Measurements from ENCODE around the gene TRAPPC2L.

TRAPPC2L gene

DNA sequence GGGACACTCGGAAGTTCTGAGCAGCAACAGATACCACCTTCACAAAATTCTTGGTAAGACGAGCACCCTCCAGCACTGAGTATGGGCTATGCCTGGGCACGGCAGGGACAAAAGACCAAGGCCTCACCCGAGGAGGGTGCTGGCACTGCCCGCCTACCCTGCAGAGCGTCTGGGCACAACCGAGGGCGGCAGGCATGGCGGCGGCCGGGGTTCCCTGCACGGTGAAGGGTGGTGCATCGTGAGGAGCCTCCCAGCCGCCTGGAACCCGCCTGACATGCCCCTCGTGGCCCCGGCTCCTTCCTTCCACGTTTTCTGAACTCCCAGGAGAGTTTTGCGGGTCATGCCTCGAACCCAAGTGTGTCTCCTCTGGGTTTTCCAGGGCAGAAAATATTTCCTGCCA, 19.1 kb upstream of the TRAPPC2L start:
- FAIRE-seq (no peak), DNase-seq (ENCODE audit: low spot score) (no peak)

GRCh38 chr16:88838566-88838965, 18.4 kb upstream of the TRAPPC2L start:
- FAIRE-seq (no peak), DNase-seq (ENCODE audit: low spot score) (no peak)

DNA sequence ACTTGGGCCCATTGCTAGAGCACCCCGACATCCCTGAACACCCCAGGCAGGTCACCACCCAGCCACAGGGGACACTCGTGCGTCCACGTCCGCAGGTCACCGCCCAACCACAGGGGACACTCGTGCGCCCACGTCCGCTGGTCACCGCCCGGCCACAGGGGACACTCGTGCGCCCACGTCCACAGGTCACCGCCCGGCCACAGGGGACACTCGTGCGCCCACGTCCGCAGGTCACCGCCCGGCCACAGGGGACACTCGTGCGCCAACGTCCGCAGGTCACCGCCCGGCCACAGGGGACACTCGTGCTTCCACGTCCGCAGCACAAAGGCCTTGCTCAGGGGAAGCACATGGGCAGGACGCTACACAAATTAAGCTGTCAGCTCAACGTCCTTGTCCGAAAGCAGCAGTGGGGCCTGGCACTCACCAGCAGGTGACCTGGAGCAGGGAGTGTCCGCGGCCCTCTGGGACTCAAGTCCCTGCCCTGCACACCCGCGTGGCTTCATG, 17.8 kb upstream of the TRAPPC2L start:
- DNase-seq (ENCODE audit: low spot score) (no peak), FAIRE-seq (no peak)

DNA sequence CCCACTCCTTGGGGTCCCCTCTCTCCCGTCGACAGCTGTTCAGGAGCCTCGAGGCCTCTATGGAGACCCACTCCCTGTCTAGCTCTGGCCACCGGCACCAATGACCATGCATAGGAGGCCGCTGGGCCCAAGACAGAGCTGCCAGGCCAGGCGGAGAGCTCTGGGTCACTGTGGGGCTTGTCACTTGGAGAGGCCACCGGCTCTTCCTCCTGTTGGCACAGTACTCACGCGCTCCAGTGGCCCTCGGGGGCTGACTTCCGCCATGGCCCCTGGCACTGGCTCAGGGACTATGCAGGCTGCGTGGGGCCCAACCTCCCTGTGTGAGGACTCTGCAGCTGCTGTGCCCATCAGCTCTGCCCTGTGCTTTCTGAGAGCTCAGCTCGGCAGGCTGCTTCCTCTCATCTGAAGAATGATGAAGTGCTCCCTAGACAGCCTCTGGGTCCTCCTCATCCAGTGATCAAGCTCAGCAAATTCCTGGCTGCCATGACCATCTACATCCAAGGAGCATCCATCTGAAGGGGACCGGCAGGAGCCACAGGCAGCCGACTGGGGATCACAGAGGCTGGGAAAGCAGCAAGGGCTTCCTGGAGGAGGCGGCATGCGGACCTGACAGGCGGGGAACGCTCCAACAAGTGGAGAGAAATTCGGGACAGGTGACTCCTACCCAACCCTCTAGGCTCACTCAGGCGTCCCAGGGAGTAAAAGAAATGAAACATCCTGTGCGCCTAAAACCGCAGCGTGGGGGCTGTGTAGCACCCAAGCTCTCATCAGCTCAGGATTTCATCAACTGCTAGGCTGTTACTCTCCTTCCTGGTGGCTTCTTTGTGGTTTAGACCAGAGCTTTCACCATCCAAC, 17.0 kb upstream of the TRAPPC2L start:
- DNase-seq (ENCODE audit: low spot score): no peak
- no peak for FAIRE-seq

- FAIRE-seq (no peak), DNase-seq (ENCODE audit: low spot score) (no peak)
Observed at GRCh38 chr16:88840600-88841215, 16.2 kb upstream of the TRAPPC2L start.

GRCh38 chr16:88841521-88842307, 15.2 kb upstream of the TRAPPC2L start:
- no peak for FAIRE-seq
- DNase-seq (ENCODE audit: low spot score): no peak

DNA sequence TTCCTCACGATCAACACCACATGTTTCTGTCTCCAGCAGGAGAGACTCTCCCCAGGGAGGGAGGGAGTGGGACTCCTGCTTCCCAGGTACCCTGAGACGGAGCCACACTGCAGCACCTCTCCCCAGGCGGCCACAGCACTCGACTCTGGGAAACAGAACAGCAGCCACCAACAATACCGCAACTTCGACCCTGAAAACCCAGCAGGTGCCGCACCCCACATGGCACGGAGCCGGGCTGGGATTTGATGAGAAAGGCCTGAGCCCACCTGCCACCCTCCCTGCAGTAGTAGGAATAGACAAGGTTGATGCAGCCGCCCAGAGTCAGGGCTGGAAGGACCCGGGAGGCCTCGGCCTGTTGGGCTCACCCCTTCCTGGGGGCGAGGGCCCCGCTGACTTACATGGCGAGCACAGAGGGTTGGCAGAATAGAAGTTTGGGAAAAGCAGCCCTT, 14.6 kb upstream of the TRAPPC2L start:
- FAIRE-seq (no peak), DNase-seq (ENCODE audit: low spot score) (no peak)

DNA sequence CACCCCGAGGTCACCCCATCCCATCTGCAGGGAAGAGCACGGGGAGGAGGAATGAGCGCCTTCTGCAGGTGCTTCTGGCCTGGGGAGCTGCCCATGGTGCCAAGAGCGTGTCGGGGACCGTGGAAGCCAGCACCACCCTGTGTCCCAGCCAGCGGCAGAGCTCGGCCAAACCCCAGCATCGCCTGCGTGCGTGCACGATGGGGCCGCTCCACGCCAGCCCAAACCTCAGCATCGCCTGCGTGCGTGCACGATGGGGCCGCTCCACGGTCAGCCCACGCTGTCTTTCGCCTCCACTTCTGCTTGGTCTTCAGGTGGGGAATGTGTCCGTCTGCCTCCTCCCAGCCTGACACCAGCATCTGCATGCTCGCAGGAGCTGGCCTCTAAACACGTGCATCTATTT, 14.1 kb upstream of the TRAPPC2L start:
- FAIRE-seq: no peak

DNA sequence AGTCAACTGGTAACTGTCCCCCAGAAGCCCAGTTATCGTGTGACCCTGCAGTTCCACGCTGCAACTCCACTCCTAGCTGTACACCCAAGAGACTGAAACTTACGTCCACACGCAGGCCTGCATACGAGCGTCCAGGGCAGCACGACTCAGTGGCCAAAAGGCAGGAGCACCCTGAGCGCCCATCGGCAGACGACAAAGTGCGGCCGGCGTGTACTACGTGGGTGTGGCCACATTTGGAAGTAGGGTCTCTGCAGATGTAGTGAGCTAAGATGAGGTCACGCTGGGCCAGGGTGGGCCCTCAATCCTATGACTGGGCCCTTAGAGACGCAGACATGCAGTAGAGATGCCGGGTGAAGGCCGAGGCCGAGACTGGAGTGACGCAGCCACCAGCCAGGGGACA, 13.7 kb upstream of the TRAPPC2L start:
- DNase-seq (ENCODE audit: low spot score) (no peak), FAIRE-seq (no peak)

More for the DNA sequence above, 14.1 kb upstream of the TRAPPC2L start:
- DNase-seq (ENCODE audit: low spot score): no peak

GRCh38 chr16:88844419-88845036, 12.4 kb upstream of the TRAPPC2L start:
- no peak for DNase-seq (ENCODE audit: low spot score)
- FAIRE-seq: no peak

DNA sequence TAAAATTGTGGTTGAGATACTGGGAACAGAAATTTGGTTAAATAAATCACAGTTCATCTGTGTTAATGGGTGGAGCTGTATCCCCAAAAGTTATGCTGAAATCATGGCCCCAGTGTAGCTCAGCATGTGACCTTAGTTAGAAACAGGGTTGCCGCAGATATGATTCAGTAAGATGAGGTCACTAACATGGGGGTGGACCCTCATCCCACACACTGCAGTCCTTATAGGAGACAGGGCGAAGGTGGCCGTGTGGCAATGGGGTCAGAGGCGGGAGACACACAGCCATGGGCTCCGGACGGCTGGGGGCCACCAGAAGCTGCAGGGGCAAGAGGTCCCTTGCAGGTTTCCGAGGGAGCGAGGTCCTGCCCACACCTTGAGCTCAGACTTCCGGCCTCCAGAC, 10.8 kb upstream of the TRAPPC2L start:
- DNase-seq (ENCODE audit: low spot score) (no peak), FAIRE-seq (no peak)

DNA sequence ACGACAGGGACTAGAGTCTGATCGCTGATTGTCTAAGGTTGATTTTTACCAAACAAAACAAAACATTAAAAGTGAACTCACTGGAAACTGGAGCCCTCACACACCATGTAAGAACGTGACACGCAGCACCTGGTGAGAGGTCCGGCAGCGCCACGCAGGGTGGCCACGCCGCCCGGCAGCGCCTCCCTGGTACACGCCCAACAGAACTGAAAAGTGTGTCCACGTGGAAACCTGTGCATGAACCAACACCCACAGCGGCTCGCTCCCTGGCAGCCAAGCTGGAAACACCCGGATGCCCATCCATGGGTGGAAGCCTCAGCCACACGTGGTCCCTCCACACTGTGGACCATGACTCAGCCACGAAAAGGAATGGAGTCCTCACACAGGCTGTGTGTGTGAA, 9.3 kb upstream of the TRAPPC2L start:
- no peak for DNase-seq (ENCODE audit: low spot score)
- no peak for FAIRE-seq

GRCh38 chr16:88848557-88848956, 8.4 kb upstream of the TRAPPC2L start:
- FAIRE-seq (no peak), DNase-seq (ENCODE audit: low spot score) (no peak)

GRCh38 chr16:88850531-88851199, 6.3 kb upstream of the TRAPPC2L start:
- no peak for DNase-seq (ENCODE audit: low spot score)
- FAIRE-seq: no peak

GRCh38 chr16:88851616-88852015, 5.3 kb upstream of the TRAPPC2L start:
- FAIRE-seq (no peak), DNase-seq (ENCODE audit: low spot score) (no peak)

GRCh38 chr16:88853325-88853941, 3.5 kb upstream of the TRAPPC2L start:
- no peak for FAIRE-seq
- no peak for DNase-seq (ENCODE audit: low spot score)

DNA sequence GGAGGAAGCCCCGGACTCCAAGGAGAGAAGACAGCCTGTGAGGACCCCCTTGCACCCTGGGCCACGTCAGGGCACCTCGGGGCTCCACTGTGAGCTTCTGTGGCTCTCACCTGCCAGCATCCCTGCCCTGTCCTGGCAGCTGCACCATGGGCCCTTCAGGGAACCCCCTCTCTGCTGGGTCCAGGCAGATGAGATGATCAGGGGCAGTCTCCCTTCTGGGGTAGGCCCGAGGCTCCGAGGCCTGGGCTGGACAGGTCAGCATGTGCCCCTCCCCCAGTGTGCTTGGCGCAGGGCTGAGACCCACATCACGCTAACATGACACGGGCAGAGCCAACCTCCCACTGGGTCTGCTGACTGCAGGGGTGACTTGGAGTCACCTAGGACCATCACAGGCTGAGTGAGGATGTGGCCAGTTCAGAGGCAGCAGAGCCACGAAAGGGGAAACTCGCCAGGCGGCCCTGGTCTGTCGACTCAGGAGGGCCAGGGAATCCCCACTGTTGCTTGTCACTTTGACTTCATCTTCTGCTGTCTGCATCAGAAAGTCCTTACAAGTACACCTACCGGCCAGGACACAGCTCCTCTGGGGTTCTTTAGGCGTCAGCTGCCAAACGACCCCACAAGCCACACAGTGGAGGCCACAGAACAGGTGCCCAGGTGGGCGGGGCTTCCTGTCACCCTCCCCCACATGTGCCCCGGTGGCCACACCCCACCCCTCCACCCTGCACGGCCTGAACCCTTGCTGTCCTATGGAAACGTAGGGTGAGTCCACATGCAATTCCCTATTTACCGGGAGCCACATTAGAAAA, 2.4 kb upstream of the TRAPPC2L start:
- no peak for DNase-seq (ENCODE audit: low spot score)
- FAIRE-seq: no peak

DNA sequence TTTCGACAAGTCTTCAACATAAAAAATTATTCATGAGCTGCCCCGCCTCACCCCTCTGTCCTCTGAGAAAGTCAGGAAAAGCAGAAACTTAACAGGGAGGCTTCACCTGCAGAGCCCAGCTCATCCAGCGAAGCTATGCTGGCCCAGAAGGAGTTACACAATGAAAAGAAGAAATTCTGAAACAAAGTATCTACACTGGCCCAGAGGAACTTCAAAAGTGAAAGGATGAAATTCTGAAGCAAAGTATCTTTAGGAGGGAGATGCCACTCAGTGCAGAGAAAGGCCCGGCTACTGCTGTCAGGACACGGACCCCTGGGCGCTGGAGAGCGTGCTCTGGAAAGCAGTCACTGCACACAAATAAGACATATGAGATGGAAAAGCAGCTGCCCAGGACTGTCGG, 1.8 kb upstream of the TRAPPC2L start:
- FAIRE-seq (no peak), DNase-seq (ENCODE audit: low spot score) (no peak)

DNA sequence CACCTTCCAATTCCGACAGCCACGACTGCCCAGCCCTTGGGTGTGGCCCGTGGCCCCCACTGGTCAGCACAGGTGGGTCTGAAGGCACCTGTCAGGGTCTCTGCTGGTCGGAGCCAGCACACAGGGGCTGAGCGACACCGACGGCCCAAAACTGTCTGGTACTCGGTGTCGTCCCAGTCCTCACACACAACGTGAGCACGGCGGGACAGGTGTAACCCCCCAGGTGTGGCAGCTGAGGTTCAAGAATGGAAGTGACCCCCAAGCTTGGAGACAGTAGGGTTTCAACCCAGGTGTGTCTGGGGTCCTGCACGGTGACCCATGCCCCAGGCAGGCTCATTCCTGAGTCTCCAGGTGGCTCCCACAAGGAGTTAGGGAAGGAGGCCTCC, 1.2 kb upstream of the TRAPPC2L start:
- no peak for DNase-seq (ENCODE audit: low spot score)
- no peak for FAIRE-seq
